GM19455 (cell line): ENCODE results near the gene FAM131A.
"Not testable (repeated sequence)": the region's sequence is repeated elsewhere in the genome, so short reads cannot be mapped to it uniquely, and the experiment has no call there.

Experiments
- ATAC-seq: cut with Tn5 transposase; IDR thresholded peaks from one replicate; pipeline ENCODE4 v1.9.1; 2021; ENCODE audit not compliant: unreplicated experiment

FAM131A gene

DNA sequence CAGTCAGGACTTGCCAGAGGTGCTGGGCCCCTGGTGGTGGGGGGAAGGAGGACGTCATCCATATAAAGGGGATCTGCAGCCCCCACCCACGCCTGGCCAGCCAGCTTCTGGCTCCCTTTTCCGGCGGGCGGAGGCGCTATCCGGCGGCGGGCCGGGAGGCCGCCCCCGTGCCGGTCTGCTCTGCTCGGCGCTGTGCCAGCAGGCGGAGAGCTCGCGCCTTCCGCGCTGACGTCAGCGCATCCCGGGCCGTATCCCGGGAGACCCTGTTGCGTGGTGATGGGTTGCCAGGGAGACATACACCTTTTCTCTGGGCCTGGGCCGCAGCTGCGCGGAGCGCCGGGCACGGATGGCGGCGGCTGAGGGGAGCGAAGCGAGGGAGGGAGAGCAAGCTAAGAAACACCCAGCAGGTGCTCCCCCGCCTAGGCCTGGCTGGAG lies 1.1 kb downstream of the FAM131A start:
- ATAC-seq, result no peak

DNA sequence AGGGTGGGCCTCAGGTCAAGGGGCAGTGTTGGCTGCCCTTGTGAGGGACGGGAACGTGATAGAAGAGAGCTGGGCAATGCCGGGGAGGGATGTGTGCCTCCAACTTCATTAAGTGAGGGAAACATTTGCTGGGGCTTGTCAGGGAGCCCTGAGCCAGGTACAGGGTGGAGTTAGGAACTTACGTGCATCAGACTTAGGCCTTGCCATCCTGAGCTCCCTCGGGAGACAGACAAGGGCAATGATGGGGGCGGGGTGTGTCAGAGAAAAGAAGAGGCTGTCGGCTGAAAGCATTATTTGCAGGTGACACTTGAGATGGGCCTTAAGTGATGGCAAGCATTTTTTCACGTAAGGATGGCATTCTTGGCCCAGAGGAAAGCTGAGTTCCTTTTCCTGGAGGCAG lies 1.6 kb downstream of the FAM131A start:
- ATAC-seq, result no peak

DNA sequence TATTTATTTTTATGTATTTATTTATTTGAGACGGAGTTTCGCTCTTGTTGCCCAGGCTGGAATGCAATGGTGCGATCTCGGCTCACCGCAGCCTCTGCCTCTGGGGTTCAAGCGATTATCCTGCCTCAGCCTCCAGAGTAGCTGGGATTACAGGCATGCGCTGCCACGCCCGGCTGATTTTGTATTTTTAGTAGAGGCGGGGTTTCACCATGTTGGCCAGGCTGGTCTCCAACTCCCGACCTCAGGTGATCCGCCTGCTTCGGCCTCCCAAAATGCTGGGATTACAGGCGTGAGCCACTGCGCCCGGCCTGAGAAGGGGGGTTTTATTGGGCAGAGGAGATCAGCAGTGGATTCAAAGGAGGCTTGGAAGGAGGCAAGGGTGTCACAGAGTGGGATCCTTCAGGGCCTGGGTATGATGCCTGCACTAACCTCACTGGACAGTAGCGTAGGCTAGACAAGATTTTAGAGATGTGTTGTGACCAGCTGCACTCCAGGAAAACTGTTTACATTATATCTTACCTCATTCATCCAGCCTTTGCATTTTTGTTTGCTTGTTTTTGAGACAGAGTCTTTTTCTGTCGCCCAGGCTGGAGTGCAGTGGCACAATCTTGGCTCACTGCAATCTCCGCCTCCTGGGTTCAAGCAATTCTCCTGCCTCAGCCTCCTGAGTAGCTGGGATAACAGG lies 2.2 kb downstream of the FAM131A start:
- not testable (repeated sequence) for ATAC-seq

DNA sequence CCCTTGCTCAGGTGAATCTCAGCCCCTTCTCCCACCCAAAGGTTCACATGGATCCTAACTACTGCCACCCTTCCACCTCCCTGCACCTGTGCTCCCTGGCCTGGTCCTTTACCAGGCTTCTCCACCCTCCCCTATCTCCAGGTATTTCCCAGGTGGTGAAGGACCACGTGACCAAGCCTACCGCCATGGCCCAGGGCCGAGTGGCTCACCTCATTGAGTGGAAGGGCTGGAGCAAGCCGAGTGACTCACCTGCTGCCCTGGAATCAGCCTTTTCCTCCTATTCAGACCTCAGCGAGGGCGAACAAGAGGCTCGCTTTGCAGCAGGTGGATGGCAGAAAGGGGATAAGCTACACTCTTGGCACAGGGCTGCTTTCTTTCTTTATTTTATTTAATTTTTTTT lies 4.5 kb downstream of the FAM131A start:
- ATAC-seq, result no peak

DNA sequence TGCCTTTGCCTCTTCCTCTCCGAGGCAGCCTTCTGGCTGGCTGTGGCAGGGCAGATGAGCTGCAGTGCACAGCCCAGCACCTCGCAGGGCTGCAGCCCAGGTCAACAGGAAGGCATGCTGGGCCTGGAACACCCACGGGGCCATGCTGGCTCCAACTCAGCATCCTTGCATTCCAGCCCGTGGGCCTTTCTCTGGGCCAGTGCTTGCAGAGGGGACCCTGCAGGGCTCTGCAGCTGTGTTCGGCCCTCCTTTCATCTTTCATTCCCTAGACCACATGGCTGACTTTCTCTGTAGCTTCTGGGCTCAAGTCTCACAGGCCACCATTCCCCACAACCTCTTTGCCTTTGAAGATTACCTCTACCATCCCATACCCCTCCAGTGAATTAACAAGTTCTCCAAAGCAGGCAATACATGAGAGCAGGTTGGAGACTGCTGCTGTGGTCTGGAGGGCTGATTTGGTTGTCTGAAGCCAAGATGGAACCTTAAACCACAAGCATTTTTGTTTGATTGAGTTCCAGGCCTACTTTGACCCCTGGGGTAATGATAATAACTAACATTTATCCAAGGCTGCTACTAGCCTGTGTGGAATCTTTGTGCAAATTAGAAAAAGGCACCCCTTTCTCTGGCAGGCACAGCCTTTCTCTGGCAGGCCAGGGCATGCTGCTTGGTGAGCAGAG lies 5.9 kb downstream of the FAM131A start:
- no peak for ATAC-seq

DNA sequence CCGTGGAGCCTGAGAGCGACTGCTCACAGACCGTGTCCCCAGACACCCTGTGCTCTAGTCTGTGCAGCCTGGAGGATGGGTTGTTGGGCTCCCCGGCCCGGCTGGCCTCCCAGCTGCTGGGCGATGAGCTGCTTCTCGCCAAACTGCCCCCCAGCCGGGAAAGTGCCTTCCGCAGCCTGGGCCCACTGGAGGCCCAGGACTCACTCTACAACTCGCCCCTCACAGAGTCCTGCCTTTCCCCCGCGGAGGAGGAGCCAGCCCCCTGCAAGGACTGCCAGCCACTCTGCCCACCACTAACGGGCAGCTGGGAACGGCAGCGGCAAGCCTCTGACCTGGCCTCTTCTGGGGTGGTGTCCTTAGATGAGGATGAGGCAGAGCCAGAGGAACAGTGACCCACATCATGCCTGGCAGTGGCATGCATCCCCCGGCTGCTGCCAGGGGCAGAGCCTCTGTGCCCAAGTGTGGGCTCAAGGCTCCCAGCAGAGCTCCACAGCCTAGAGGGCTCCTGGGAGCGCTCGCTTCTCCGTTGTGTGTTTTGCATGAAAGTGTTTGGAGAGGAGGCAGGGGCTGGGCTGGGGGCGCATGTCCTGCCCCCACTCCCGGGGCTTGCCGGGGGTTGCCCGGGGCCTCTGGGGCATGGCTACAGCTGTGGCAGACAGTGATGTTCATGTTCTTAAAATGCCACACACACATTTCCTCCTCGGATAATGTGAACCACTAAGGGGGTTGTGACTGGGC lies 7.3 kb downstream of the FAM131A start:
- no peak for ATAC-seq

DNA sequence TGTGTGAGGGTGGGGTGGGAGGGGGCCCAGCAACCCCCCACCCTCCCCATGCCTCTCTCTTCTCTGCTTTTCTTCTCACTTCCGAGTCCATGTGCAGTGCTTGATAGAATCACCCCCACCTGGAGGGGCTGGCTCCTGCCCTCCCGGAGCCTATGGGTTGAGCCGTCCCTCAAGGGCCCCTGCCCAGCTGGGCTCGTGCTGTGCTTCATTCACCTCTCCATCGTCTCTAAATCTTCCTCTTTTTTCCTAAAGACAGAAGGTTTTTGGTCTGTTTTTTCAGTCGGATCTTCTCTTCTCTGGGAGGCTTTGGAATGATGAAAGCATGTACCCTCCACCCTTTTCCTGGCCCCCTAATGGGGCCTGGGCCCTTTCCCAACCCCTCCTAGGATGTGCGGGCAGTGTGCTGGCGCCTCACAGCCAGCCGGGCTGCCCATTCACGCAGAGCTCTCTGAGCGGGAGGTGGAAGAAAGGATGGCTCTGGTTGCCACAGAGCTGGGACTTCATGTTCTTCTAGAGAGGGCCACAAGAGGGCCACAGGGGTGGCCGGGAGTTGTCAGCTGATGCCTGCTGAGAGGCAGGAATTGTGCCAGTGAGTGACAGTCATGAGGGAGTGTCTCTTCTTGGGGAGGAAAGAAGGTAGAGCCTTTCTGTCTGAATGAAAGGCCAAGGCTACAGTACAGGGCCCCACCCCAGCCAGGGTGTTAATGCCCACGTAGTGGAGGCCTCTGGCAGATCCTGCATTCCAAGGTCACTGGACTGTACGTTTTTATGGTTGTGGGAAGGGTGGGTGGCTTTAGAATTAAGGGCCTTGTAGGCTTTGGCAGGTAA lies 8.1 kb downstream of the FAM131A start:
- no peak for ATAC-seq

DNA sequence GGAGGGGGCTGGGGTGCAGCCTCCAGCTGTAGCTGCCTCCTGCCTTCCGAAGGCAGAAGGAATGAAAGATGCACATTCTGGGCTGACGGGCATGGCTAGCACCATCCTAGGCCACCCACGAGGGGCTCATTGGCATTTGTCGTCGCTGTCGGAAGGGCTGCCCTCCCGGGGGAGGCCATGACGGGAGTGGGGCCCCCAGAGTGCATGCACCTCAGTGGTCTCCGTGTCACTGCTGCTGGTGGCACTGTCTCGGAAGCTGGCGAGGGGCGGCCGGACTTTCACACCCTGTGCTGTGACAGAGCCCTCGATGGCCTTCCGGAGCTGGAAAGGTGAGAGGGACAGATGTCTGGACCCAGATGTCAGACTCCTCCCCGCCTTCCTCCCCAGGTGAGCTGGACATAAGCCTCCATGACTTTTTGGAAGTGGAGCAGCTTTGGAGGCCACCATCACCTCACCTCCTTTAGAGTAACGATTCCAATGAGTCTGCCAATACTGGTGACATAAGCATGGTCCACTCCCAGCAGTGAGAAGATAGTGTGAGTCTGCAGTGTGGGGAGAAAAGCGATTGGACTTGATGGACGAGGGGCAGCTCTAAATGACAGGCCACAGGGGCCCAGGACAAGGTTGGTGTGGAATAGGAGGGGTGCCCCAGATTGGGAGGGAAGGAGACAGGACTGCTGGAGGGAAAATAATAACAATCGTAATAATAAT lies 9.2 kb downstream of the FAM131A start:
- ATAC-seq, result no peak

DNA sequence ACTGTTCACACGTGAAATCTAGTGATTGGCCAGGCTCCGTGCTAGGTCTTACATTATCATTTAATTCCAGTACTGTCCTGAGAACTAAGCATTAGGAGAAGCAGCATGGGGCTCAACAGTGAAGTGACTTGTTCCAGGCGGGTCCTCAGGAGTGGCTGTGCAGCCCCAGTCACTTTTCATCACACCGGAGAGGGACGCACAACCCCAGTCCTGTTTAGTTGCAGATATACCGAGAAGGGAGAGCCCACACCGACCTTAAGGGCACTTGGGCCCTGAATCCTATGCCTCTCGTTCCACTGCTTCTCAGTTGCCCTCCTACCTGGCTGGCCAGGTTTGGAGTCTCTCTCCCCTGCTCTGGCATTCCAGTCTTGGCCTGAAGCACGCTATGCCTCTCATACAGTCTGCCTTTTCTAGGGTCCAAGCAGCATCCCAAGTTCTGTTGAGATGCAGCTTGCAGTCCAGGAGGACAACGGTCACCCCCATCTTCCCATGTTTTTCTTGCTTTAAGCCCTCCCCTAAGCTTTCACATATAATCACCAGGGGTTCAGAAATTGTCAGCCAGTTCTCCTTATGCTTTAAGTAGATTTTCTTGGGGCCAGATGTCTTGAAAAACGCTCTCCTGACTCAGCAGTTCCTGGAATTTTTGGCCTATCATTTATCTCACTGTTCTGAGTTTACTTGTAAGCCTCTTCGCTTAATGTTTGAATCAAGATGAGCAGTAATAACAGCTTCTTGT lies 10.1 kb downstream of the FAM131A start:
- no peak for ATAC-seq

DNA sequence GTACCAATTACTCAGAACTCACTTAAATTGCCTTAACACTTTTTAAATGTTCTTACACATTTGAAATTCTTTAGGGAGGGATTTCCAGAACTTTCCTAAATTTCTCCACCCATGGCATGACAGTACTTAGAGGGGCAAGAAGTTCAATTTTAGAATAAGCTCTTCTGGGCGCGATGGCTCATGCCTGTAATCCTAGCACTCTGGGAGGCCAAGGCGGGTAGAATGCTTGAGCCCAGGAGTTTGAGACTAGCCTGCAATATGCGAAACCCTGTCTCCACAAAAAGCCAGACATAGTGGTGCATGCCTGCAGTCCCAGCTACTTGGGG lies 10.6 kb downstream of the FAM131A start:
- no peak for ATAC-seq

DNA sequence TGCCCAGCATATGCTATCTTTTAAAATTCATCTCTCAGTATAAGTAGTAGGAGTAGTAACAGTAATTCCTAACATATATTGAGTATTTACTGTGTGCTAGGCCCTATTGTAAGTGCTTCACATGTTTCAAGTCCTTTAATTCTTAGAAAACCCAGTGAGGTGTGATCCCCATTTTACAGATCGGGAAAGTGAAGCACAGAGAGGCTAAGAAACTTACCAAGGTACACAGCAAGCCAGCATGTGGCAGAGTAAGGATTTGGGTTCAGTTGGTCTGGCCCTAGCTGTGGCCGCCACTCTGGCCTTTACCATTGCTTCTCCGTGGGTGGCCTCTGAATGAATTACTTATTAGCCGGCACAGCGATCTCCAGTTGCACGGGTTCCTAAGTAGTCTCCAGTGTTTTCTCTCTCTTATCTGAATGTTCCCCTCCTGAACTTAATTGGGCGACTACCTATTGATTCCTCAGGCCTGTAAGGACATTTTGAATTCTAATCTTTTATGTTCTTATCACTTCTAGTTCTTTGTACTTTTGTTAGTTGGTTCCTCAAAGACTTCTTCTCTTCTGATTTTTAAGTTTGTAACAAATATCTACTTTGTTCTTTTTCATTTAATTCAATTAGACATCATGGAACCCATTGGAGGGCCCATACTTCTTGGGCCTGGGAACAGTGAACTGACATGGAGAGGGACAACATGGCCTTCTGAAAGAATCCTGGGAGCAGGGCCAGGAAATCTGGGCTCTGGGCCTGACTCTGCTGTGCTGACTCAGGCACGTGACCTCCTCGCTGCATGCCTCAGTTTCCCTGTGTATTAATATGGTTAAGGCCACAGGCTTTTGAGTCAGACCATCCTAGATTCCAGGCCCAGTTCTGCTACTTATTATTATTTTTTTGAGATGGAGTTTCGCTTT lies 12.4 kb downstream of the FAM131A start:
- ATAC-seq, result no peak

DNA sequence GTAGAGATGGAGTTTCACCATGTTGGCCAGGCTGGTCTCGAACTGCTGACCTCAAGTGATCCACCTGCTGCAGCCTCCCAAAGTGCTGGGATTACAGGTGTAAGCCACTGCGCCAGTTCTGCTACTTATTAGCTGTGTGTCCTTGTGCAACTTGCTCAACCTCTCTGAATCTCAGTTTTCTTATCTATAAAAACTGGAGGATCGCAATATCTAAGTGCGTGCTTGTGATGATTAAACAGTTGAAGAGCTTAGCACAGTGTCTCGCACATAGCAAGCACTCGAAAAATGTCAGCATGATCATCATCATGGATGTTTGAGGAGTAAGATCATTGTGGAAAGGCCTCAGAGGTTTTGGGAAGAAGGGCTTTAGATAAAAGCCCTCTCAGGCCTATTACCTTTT lies 13.2 kb downstream of the FAM131A start:
- ATAC-seq, result no peak

DNA sequence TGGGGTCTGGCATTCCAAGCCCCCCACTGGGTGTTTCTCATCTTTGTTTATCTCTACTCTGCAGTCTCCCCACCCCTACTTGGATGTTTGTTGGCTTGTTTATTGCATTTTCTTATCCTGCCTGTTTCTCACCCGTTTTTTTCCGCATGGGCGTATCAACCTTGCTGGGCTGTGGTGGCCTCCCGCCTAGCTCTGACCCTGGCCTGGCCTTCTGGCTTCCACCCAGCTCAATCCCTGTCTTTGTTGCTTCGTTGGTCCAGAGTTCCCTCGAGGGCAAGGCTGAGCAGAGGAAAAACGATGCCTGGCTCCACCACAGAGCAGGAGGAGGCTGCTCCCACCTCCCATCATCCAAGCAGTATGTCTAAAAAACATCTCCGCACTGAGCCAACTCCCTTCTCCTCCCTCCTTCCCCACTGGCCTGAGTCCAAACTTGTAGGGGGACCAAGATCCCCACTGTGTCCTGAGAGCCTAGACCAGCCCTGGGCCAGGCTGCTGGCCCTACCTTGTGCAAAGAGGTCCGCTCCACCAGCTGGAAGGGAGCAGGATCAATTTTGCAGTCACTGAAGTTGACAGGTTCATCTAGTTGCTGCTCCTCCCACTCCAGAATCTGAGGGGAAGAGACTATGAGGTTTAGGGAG lies 14.2 kb downstream of the FAM131A start:
- ATAC-seq, result no peak

DNA sequence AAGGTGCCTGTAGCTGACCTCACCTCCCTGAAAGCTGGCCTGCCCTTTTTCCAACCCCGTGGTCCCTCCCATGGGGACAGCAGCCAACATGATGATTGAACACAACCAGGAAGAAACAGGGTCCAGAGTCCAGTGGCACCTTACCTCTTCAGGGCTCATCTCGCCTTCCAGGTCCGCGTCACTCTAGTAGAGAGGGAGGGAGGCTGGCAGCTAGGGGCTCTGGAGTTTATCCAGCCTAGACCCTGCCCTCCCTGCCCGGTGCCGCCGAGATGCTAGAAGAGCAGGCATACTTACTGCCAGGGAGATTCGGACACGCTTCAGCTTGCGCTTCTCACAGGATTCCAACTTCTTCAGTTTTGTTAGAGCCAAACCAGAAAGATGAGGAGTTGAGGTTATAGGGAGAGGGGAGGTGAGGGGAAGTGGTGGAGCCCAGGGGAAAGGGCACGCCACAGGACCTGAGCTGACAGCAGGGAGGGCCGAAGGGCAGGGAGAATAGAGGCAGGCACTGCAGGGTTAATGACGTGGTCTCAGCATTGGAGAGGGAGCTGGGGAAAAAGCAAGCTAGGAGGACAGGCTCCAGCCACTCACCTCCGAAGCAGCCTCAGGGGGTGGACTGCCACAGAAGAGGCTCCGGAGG lies 14.9 kb downstream of the FAM131A start:
- ATAC-seq, result no peak

DNA sequence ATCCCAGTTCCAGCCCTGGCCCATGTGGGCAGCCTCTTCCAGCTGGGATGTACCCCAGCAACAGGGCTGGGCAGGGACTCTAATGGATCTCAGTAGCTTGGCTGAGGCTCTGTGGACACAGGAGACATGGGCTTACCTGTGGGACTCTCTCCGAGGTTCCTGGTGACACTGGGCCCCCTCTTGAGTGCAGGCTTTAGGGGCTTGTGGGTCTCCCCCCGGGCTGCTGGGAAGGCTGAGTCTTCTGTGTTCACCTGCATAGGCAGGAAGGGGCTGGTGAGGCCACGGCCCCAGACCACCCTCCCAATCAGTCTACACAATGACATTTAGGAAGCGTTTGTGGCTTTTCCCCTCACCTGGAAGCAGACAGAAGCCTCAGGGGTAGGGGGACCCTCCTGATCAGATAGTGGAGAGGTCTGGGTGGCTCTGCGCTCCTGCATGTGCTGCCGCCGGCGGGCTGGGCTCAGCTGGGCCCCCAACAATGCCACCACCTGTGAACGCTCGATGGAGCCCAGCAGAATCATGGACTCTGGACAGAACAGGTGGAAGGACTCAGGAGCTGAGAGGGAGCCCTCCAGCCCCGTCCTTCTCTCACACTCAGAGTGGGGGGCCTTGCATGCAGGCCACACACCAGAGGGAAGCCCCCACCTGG lies 15.6 kb downstream of the FAM131A start:
- ATAC-seq, result no peak

DNA sequence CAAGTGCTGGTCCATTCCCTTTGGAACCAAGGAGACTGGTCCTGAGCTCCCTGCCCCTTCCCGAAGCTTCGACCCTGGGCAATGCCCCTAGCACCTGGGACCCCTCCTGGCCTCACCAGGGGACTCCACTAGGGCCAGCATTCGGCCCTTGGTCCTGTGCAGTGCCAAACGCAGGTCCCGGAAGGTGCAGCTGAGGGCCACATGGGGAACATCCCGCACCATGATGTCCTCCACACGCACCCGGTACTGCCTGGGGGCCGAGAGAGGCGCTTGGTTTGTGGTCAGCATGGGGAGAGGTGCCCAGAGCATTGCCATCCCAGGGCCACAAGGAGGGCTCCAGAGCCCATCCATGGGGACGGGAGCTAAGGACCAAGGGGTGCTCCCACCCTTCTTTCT lies 16.1 kb downstream of the FAM131A start:
- ATAC-seq, result no peak

DNA sequence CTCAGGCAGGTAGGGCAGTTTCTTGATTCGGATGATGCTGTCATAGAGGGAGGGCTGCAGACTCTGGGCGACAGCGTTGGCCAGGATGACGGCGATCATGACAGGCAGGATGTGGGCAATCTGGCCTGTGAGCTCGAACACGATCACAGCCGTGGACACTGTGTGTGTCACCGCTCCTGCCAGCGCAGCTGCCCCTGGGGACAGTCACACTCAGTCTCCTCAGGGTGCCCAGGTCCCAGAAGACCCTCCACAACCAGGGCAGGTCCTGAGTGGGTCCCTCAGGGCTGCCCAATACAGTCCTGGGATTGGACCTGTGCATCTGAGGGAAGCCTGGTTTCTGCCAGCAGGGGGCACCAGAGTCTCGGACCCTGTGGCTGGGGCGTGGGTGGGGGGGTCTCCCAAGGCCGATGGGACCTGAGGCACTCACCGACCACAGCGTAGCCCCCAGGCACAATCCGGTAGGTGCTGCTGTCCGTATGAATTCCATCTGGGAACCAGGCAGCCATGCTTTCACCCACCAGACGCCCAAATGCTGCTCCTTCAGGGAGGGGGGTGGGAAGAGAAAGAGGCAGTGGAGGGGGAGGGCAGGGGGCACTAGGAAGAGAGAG lies 16.8 kb downstream of the FAM131A start:
- ATAC-seq, result no peak
